GM21390 (cell line): ENCODE data around the gene KCNE4.
"Not testable (repeated sequence)": the region's sequence is repeated elsewhere in the genome, so short reads cannot be mapped to it uniquely, and the experiment has no call there.

Source experiments
- ATAC-seq: cut with Tn5 transposase; IDR thresholded peaks from one replicate; pipeline ENCODE4 v1.9.1; 2021; ENCODE audit not compliant: unreplicated experiment

Gene KCNE4

GRCh38 chr2:223056701-223057418, 4.9 kb downstream of the KCNE4 start:
- no peak for ATAC-seq

- no peak for ATAC-seq
These were observed 5.6 kb downstream of the KCNE4 start for GRCh38 chr2:223057569-223057968.

DNA sequence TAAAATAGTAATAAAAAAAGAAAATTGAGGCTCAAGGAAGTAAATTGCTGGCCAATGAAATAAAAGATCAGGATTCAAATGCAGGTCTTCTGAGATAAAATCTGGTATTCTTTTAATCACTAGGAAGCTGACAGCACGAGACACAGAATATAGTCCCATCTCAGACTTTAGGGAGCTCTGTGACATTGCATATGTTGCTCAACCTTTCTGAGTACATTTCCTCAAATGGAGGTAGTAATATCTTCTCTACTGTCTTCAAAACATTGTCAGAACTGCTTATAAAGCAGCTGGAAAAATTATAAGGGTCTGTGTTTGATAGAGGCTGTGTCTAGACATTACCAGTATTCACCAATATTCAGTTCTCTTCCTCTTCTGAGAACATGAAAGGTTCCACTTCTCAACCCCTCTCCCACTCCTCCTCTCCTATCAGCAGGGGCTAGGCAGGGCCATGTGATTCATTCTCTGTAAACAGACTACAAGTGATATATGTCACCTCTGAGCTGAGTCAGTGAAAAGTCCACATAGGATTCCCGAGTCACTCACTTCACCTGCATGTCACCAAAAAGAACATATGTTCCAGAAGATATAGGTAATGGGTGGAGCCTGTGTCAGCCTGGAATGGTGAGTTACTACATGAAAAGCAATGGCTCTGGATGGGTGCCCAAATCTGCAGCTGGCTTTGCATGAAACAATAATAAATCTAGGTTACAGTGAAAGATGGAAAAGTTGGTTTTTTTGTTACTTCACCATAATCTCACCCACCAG, 7.1 kb downstream of the KCNE4 start:
- no peak for ATAC-seq

DNA sequence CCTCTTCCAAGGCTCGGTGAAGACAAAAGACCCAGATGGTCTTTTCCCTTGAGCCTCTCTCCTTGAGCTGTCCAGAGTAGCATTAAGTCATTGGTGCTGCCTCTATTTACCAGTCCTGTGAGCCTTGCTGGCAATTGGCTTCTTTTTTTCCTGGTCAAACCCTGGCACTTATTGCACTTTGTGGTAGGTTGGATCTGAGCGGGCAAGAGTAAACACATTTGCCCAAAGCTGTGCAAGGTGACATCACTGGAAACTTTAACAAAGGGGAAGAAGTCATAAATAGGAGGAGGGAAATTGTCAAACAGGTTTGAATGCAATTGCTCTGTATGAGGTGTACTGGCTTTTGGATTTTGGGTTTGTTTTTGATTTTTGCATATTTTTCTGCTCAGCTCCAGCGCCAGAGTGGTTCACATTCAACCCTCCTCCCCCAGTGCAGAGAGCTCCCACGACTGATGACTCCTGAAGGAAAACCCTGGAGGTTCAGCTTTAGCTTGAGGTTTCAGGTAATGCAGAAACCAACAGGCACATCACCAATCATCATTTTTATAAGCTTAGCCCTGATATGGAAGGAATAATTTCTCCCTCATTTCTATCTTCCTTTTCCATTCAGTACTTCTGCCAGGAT, 8.3 kb downstream of the KCNE4 start:
- no peak for ATAC-seq

- no peak for ATAC-seq
These were observed 10.4 kb downstream of the KCNE4 start for GRCh38 chr2:223062396-223062795.

GRCh38 chr2:223065107-223065506, 13.1 kb downstream of the KCNE4 start:
- ATAC-seq, result no peak

DNA sequence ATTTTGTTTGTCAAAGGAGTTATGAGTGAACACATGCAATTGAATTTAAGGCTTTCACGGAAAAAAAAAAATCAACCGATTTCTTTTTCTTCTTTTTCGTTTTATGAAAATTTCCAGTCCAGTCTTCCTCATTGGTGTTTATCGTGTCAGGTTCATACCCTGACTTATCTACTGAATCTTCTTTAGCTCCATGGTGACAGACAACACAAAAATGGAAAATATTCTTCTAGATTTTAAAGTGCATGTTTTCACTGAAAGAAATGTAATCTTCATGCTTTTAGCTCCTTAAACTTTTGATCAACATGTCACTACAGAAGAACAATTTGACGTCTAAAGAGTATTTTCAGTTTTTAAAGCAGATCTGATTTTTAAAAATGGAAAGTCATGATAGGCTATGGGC, 14.7 kb downstream of the KCNE4 start:
- no peak for ATAC-seq

DNA sequence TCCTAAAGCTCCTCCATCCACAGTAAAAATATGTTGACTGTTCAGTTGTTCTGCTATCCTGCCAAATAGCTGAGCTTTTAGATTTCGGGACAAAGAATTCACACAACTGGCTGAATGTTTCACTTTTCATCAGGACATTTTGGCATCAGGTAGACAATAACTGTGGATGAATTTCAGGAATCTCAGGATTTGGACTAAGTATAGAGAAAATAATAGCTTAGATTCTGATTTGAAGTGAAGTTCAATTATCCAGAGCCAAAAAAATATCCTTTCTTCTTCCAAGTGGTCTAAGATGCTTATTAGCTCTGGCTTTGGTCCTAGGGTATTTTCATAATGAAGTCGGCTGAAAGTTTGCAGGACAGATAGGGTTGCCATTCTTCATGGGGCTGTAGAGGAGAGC, 16.1 kb downstream of the KCNE4 start:
- ATAC-seq, result no peak

GRCh38 chr2:223069465-223069864, 17.5 kb downstream of the KCNE4 start:
- no peak for ATAC-seq

DNA sequence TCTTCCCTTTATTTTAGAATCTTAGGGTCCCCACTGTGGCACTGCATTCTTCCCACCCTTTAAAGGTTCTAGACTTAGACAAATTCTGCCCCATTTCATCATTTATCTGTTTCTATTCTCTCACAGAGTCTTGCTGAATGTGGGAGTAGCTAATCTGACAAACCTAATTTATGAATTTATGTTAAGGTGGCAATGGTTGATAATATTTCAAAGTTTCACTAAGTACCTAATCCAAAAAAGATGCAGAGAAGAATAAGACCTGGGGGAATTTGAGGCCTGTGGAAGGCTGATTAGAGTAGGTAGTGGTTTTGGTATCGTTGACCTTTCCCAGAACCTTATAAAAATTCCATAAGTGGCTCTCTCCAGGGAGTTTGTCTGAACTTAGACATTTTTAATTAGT, 18.0 kb downstream of the KCNE4 start:
- no peak for ATAC-seq

GRCh38 chr2:223071139-223071538, 19.1 kb downstream of the KCNE4 start:
- ATAC-seq, result no peak

- ATAC-seq, result no peak
These were observed 20.8 kb downstream of the KCNE4 start for GRCh38 chr2:223072826-223073225.

DNA sequence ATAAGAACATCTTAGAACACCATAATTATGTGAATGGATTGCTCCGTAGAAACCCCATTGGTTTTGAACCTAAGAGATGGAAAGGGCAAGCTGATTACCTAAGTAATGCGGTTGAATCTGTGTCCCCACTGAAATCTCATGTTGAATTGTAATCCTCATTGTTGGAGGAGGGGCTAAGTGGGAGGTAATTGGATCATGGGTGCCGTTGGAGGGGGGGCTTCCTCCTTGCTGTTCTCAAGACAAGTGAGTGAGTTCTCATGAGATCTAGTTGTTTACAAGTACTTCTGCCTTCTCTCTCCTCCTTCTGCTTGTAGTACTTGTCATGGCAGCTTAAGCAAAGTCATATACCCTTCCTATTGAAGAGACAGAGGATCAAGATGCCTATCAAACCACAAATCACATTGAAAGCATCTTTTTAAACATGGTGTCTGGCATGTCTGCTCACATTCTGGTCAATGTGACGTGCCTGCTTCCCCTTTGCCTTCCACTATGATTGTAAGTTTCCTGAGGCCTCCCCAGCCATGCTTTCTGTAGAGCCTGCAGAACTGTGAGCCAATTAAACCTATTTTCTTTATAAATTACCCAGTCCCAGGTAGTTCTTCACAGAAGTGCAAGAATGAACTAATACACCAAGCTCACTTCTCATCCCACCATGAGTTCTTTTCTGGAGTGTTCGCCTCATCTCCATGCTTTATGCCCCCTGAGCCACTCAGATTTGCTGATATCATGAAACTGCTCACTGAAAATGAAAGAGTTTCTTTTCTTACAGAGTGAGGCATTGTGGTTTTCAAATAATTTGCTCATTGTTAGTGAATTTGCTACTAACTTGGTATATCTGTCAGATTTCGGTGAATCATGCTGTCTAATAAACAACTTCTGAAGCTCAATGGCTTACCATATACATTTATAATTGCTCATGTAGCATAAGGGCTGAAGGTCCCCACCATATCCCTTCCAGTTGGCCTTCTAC, 23.6 kb downstream of the KCNE4 start:
- peak; percentile 88 for ATAC-seq

DNA sequence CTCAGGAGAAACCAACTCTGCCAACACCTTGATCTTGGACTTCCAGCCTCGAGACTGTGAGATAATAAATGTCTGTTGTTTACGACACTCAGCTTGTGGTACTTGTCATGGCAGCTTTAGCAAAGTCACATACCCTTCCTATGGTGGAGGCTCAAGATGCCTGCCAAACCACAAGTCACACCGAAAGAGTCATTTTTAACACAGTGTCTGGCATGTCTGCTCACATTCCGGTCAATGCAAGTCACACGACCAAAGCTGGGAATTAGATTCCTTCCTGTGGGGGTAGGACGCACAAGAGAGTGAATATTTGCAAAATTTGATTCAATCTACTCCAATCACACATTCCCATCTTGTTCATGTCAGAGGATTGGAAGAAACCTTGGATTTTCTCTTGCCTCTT, 24.6 kb downstream of the KCNE4 start:
- ATAC-seq, result no peak

DNA sequence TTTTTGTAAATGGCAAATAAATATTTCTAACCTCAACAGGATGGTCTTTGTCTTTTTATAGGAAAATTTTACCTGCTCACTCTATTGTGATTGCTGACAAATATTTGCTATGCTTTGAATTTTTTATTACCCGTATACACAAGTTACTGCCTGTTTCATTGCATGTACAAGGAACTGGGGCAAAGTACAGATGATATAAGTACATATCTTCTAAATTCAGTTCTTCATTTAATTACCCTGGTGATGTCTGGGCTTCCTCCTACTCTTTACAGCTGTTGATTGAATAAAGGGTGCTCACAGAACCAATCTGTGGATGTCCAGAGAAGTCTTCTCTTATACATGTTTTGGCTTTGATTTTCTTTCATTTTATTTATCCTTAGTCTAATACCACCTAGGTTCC, 26.5 kb downstream of the KCNE4 start:
- no peak for ATAC-seq

GRCh38 chr2:223079378-223079777, 27.4 kb downstream of the KCNE4 start:
- no peak for ATAC-seq

- ATAC-seq, result no peak
These were observed 27.9 kb downstream of the KCNE4 start for GRCh38 chr2:223079925-223080324.

- not testable (repeated sequence) for ATAC-seq
These were observed 28.9 kb downstream of the KCNE4 start for GRCh38 chr2:223080790-223081360.

- no peak for ATAC-seq
These were observed 29.8 kb downstream of the KCNE4 start for GRCh38 chr2:223081789-223082188.

DNA sequence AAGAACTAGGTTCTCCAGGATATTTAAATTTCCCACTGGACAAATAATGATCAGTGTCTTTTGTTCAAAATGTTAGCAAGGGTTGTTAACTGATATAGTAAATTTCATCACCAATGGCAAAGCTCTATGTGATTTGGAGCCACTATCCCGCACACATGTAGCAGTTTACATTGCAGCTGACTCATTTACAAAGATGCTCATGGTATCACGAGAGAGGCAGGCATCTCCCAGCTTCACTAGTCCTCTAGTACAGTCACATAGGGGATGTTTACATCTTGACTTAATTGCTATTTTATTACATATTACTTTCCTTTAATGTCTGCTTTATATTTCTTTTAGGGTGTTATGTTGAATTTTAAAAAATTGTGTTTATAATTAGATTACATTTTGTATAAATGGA, 30.7 kb downstream of the KCNE4 start:
- ATAC-seq, result no peak
